HepG2 (cell line): ENCODE results near the gene CFAP90. TPM values are rescaled to one million over a fixed set of nuclear protein-coding genes. Genes with fewer than 3 reads are reported as not detected.

ENCODE experiments used
- ARID4A ChIP-seq: sonication (generic); formaldehyde crosslinking; IDR thresholded peaks from 2 replicates; pipeline ENCODE4 v1.5.0; 2020; ENCODE audit warnings: mild to moderate bottlenecking, missing genetic modification reagents, borderline replicate concordance
- BRF2 ChIP-seq: sonication (generic); formaldehyde crosslinking; IDR thresholded peaks from 2 replicates; pipeline ENCODE4 v1.8.1; 2022; ENCODE audit warnings: mild to moderate bottlenecking, missing genetic modification reagents
- CENPBD1 ChIP-seq: sonication (generic); formaldehyde crosslinking; IDR thresholded peaks from 2 replicates; pipeline ENCODE4 v1.8.0; 2022; ENCODE audit warnings: missing genetic modification reagents, low read depth, mild to moderate bottlenecking, borderline replicate concordance
- CSRNP1 ChIP-seq: sonication (generic); formaldehyde crosslinking; IDR thresholded peaks from 2 replicates; pipeline ENCODE4 v1.8.1; 2023; ENCODE audit warnings: mild to moderate bottlenecking, missing genetic modification reagents
- EZH2 ChIP-seq: conservative IDR thresholded peaks from 2 replicates; pipeline ENCODE4 v1.6.1; 2012; ENCODE audit warnings: mild to moderate bottlenecking, low read depth, low read length, moderate library complexity
- GFI1 ChIP-seq: sonication (generic); formaldehyde crosslinking; IDR thresholded peaks from 2 replicates; pipeline ENCODE4 v1.5.0; 2020; ENCODE audit warnings: missing genetic modification reagents, mild to moderate bottlenecking, borderline replicate concordance
- MTERF4 ChIP-seq: sonication (generic); formaldehyde crosslinking; IDR thresholded peaks from 2 replicates; pipeline ENCODE4 v1.8.0; 2023; ENCODE audit warnings: mild to moderate bottlenecking, missing genetic modification reagents
- RAD21 ChIP-seq: fragments of 450-650 bp; formaldehyde crosslinking; IDR thresholded peaks from 2 replicates; pipeline ENCODE4 v1.5.0; 2020; ENCODE audit warnings: mild to moderate bottlenecking
- SCMH1 ChIP-seq: sonication (generic); formaldehyde crosslinking; IDR thresholded peaks from 2 replicates; pipeline ENCODE4 v1.9.0; 2021; ENCODE audit warnings: missing genetic modification reagents, mild to moderate bottlenecking, borderline replicate concordance
- SNAPC5 ChIP-seq: sonication (generic); formaldehyde crosslinking; IDR thresholded peaks from 2 replicates; pipeline ENCODE4 v1.8.1; 2023; ENCODE audit warnings: mild to moderate bottlenecking, missing genetic modification reagents, borderline replicate concordance
- ZHX2 ChIP-seq, 2 experiments: sonication (generic) in 1 of 2; formaldehyde crosslinking in 1 of 2; IDR thresholded peaks; 2 replicates each; pipeline versions ENCODE4 v1.6.1 to v1.9.0; 2014 to 2022; ENCODE audit warnings: antibody characterized with exemption in 1 of 2, borderline replicate concordance in 1 of 2, inconsistent platforms in 1 of 2, low read depth in 1 of 2, missing genetic modification reagents in 1 of 2
- polyA plus RNA-seq, 8 experiments: library from polyadenylated mRNA; depleted of rRNA in 3 of 8; stranded (reverse) in 7 of 8; unstranded in 1 of 8; fragments of >200 nt; fragmentation: Illumina TruSeq in 4 of 8; extraction: Trizol in 4 of 8; gene quantifications; 2 replicates each; pipeline versions ENCODE4 v1.2.1 to v1.2.3, GENCODE V29; 2011 to 2016; ENCODE audit warnings: low read depth in 4 of 8, missing spikeins in 1 of 8, mixed read lengths in 1 of 8; ENCODE audit not compliant: insufficient read depth in 1 of 8
- total RNA-seq, 5 experiments: library from RNA; depleted of rRNA; stranded (reverse); fragments of >200 nt; fragmentation: Illumina TruSeq; extraction: Trizol; gene quantifications; 2 replicates each; pipeline ENCODE4 v1.2.3, GENCODE V29; 2016; ENCODE audit warnings: low read depth in 1 of 5

CFAP90 gene
- total and polyA plus RNA-seq, 2 of the 13 experiments (the other 11 are each of a cell fraction or from before 2014, with no cell fraction given): 0.11 TPM; not detected in 1

- TF ChIP-seq ZHX2 (IDR thresholded peaks at IDR 0.05; ENCODE audit: low read depth): no peak; the same call in 1 of the 2 replicates
- no peak for TF ChIP-seq ZHX2 (CRISPR knock-in tag; IDR thresholded peaks at IDR 0.05; ENCODE audit: borderline replicate concordance)
- TF ChIP-seq MTERF4 (CRISPR knock-in tag): no peak
- TF ChIP-seq BRF2 (CRISPR knock-in tag): no peak
- no peak for TF ChIP-seq CENPBD1 (CRISPR knock-in tag)
- TF ChIP-seq SCMH1: no peak
- TF ChIP-seq CSRNP1 (CRISPR knock-in tag): peak; percentile 80; the same call in 1 of the 2 replicates
- TF ChIP-seq ARID4A (CRISPR knock-in tag): peak; percentile 97
- no peak for TF ChIP-seq EZH2
- no peak for TF ChIP-seq SNAPC5
- no peak for TF ChIP-seq GFI1 (CRISPR knock-in tag)
- peak; percentile 46; the same call in 1 of the 2 replicates for TF ChIP-seq RAD21 (CRISPR knock-in tag)
Observed at GRCh38 chr5:7868773-7869473, 18.0 kb upstream of the CFAP90 start, which contains the start of the genes FASTKD3 and MTRR (continued).
